ENCODE results near the gene RASA4B. TPM values are rescaled to one million over a fixed set of nuclear protein-coding genes. Genes with fewer than 3 reads are reported as not detected.
A peak's percentile ranks its signal among the peaks of the same experiment; 100 is the strongest.
"Not testable (repeated sequence)": the region's sequence is repeated elsewhere in the genome, so short reads cannot be mapped to it uniquely, and the experiment has no call there.

RASA4B gene
- total RNA-seq (2021; ENCODE audit: unreplicated experiment) (6.0 TPM), Bru-seq, nascent RNA (not detected), BruChase-seq, experiment 1, labeled RNA remaining after a 6-hour chase (not detected), BruChase-seq, experiment 2, labeled RNA remaining after a 2-hour chase (not detected)
- polyA plus RNA-seq (2012): 5.8 and 6.2 TPM in 2 replicates
- long read RNA-seq, partial matches to known transcripts: 0 of 2 reads
- long read RNA-seq, other reads (novel, unspliced or antisense): 1 of 2 reads

DNA sequence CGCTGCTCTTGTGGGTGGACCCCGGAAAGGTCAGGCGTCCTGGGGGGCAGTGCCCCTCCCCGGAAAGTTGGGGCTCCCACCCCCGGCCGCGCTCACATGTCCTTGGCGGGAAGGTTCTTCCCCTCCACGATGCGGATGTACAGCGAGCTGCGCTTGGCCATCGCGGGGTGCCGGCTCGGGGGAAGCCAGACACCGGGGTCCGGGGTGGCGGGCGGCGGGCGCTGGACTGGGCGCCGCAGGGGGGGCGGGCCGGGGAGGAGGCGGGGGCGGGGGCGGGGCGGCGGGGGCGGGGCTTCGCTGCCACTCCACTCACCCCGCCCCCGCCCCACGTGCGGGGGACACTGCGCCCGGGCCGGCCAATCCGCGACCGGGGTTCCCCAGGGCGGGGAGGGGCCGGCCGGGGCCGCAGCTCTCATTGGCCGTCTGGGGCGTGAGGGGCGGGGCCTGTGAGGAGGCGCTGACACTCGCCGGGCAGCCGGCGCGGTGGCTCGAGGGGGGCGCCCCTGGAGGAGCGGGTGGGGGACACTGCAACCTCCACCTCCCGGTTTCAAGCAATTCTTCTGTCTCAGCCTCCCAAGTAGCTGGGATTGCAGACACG, at the start of gene RASA4B:
Gene RASA4B, minus strand, starts transcription at position 228 of the 598 bp plus-strand sequence. Its CDS starts 67 bp downstream, at position 161.
- H3K4me3 ChIP-seq (replicated peaks in 1 of 2; ENCODE audit: low read depth in 1 of 2, low read length in 2 of 2); H3K27me3 ChIP-seq (ENCODE audit: insufficient read depth, low read length); POLR2A ChIA-PET; H3K36me3 ChIP-seq (ENCODE audit: control insufficient read depth in 1 of 2, insufficient read depth in 2 of 2, low read length in 2 of 2); DNase-seq (ENCODE audit: low read depth, low spot score); H3K4me2 ChIP-seq (ENCODE audit: low read length); RAD21 ChIA-PET (ENCODE audit: low non-redundant PET in 1 of 2, low total read pairs in 2 of 2, uncharacterized antibody in 2 of 2, unreplicated experiment in 2 of 2); CTCF ChIA-PET; H3K4me1 ChIP-seq (ENCODE audit: control insufficient read depth in 1 of 2, insufficient read depth in 2 of 2, low read length in 2 of 2); H3K79me2 ChIP-seq (ENCODE audit: insufficient read depth, low read length); H3K9me3 ChIP-seq (ENCODE audit: control insufficient read depth in 1 of 2, insufficient read depth in 1 of 2, low read depth in 1 of 2, low read length in 2 of 2); H2AFZ ChIP-seq (ENCODE audit: low read depth, low read length, poor library complexity, severe bottlenecking); H4K20me1 ChIP-seq (ENCODE audit: insufficient read depth); H3K9me2 ChIP-seq (ENCODE audit: insufficient read depth); H3K9ac ChIP-seq (ENCODE audit: low read length); intact Hi-C loops (cut with micrococcal nuclease); H3K27ac ChIP-seq (ENCODE audit: low read depth, low read length); BruUV-seq (replicated peaks): not testable (repeated sequence)
- peak; percentile 99 for ATAC-seq

GRCh38 chr7:102550808-102551422, 33.3 kb upstream of the RASA4B start, which contains the start of gene SPDYE2:
Gene SPDYE2 (plus strand): TSS chr7:102551226. CDS start chr7:102553256, 2,030 bp downstream.
- H3K79me2 ChIP-seq (ENCODE audit: insufficient read depth, low read length); H3K9me2 ChIP-seq (ENCODE audit: insufficient read depth); H3K27ac ChIP-seq (ENCODE audit: low read depth, low read length); CTCF ChIA-PET; H3K4me2 ChIP-seq (ENCODE audit: low read length); H2AFZ ChIP-seq (ENCODE audit: low read depth, low read length, poor library complexity, severe bottlenecking); H3K4me3 ChIP-seq (replicated peaks in 1 of 2; ENCODE audit: low read depth in 1 of 2, low read length in 2 of 2); H3K36me3 ChIP-seq (ENCODE audit: control insufficient read depth in 1 of 2, insufficient read depth in 2 of 2, low read length in 2 of 2); DNase-seq (ENCODE audit: low read depth, low spot score); H4K20me1 ChIP-seq (ENCODE audit: insufficient read depth); H3K4me1 ChIP-seq (ENCODE audit: control insufficient read depth in 1 of 2, insufficient read depth in 2 of 2, low read length in 2 of 2); intact Hi-C loops (cut with micrococcal nuclease); H3K9me3 ChIP-seq (ENCODE audit: control insufficient read depth in 1 of 2, insufficient read depth in 1 of 2, low read depth in 1 of 2, low read length in 2 of 2); POLR2A ChIA-PET; ATAC-seq; H3K27me3 ChIP-seq (ENCODE audit: insufficient read depth, low read length); H3K9ac ChIP-seq (ENCODE audit: low read length); RAD21 ChIA-PET (ENCODE audit: low non-redundant PET in 1 of 2, low total read pairs in 2 of 2, uncharacterized antibody in 2 of 2, unreplicated experiment in 2 of 2): not testable (repeated sequence)
- BruUV-seq (replicated peaks): TSS peak; percentile 40

- H3K36me3 ChIP-seq (ENCODE audit: control insufficient read depth in 1 of 2, insufficient read depth in 2 of 2, low read length in 2 of 2); CTCF ChIA-PET; H4K20me1 ChIP-seq (ENCODE audit: insufficient read depth); H3K9me2 ChIP-seq (ENCODE audit: insufficient read depth); RAD21 ChIA-PET (ENCODE audit: low non-redundant PET in 1 of 2, low total read pairs in 2 of 2, uncharacterized antibody in 2 of 2, unreplicated experiment in 2 of 2); H3K9me3 ChIP-seq (ENCODE audit: control insufficient read depth in 1 of 2, insufficient read depth in 1 of 2, low read depth in 1 of 2, low read length in 2 of 2); H3K27me3 ChIP-seq (ENCODE audit: insufficient read depth, low read length); H3K4me3 ChIP-seq (replicated peaks in 1 of 2; ENCODE audit: low read depth in 1 of 2, low read length in 2 of 2); H3K27ac ChIP-seq (ENCODE audit: low read depth, low read length); H3K4me2 ChIP-seq (ENCODE audit: low read length); H3K79me2 ChIP-seq (ENCODE audit: insufficient read depth, low read length); DNase-seq (ENCODE audit: low read depth, low spot score); H3K4me1 ChIP-seq (ENCODE audit: control insufficient read depth in 1 of 2, insufficient read depth in 2 of 2, low read length in 2 of 2); intact Hi-C loops (cut with micrococcal nuclease); POLR2A ChIA-PET; BruUV-seq (replicated peaks); H3K9ac ChIP-seq (ENCODE audit: low read length); H2AFZ ChIP-seq (ENCODE audit: low read depth, low read length, poor library complexity, severe bottlenecking): not testable (repeated sequence)
- ATAC-seq: peak; percentile 75
Measured at GRCh38 chr7:102546353-102546752, 28.8 kb upstream of the RASA4B start.

DNA sequence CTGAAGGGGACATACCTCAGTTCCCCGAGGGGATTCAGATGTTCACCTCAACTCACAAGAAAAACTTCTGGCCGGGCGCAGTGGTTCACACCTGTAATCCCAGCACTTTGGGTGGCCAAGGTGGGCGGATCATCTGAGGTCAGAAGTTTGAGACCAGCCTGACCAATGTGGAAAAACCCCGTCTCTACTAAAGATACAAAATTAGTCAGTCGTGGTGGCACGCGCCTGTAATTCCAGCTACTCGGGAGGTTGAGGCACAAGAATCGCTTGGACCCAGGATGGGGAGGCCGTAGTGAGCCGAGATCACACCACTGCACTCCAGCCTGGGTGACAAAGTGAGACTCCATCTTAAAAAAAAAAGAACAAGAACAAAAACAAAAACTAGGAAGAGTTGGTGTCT, 27.7 kb upstream of the RASA4B start:
- H3K9me3 ChIP-seq (ENCODE audit: control insufficient read depth in 1 of 2, insufficient read depth in 1 of 2, low read depth in 1 of 2, low read length in 2 of 2); H3K4me3 ChIP-seq (replicated peaks in 1 of 2; ENCODE audit: low read depth in 1 of 2, low read length in 2 of 2); H3K27ac ChIP-seq (ENCODE audit: low read depth, low read length); BruUV-seq (replicated peaks); POLR2A ChIA-PET; RAD21 ChIA-PET (ENCODE audit: low non-redundant PET in 1 of 2, low total read pairs in 2 of 2, uncharacterized antibody in 2 of 2, unreplicated experiment in 2 of 2); H3K4me2 ChIP-seq (ENCODE audit: low read length); ATAC-seq; H3K27me3 ChIP-seq (ENCODE audit: insufficient read depth, low read length); H3K4me1 ChIP-seq (ENCODE audit: control insufficient read depth in 1 of 2, insufficient read depth in 2 of 2, low read length in 2 of 2); DNase-seq (ENCODE audit: low read depth, low spot score); H4K20me1 ChIP-seq (ENCODE audit: insufficient read depth); H3K79me2 ChIP-seq (ENCODE audit: insufficient read depth, low read length); CTCF ChIA-PET; H3K36me3 ChIP-seq (ENCODE audit: control insufficient read depth in 1 of 2, insufficient read depth in 2 of 2, low read length in 2 of 2); H3K9ac ChIP-seq (ENCODE audit: low read length); H2AFZ ChIP-seq (ENCODE audit: low read depth, low read length, poor library complexity, severe bottlenecking); intact Hi-C loops (cut with micrococcal nuclease); H3K9me2 ChIP-seq (ENCODE audit: insufficient read depth): not testable (repeated sequence)
